GM13976 (cell line): ENCODE results near the gene WTAP.
"Not testable (repeated sequence)": the region's sequence is repeated elsewhere in the genome, so short reads cannot be mapped to it uniquely, and the experiment has no call there.

Experiments
- DNase-seq: peaks from one replicate; pipeline ENCODE4 v3.0.0; 2012; ENCODE audit warnings: low spot score
- in situ Hi-C: fragments of 300-500 bp; cut with MboI; formaldehyde crosslinking; loops from one replicate; pipeline ENCODE4 v1.12.0; 2022; ENCODE audit warnings: low sequenced_read_pairs, mixed read lengths, inconsistent platforms; ENCODE audit not compliant: unreplicated experiment
- TF ChIP-seq, protein P1 (sequence below): IDR thresholded peaks from 2 replicates; pipeline ENCODE4 v1.5.1; 2012; ENCODE audit warnings: borderline replicate concordance, mild to moderate bottlenecking; ENCODE audit not compliant: insufficient read depth; ENCODE audit errors: extremely low read depth, missing control alignments, control extremely low read depth

Gene WTAP

DNA sequence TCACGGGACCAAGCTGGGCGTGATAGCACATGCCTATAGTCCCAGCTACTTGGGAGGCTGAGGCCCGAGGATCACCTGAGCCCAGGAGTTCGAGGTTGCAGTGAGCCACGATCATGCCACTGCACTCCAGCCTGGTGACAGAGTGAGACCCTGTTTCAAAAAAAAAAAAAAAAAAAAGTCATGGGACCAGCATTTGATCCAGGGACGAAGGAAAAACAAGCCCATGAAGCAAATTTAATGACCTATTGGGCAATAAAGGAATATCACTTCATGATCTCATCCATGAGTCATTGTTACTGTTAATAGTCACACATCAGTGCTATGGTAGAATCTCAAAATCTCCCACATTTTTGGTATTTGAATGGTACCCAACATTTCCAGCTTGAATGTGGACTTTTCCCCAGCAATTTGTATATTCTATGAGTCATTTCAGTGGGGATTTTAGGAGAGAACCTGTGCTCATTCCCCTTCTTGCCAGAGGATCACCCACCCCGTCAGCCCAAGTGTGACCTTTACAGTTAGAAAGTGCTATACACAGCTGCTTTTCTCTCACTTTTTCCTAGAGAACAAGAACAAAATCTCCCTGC lies 25.8 kb upstream of the WTAP start:
- in situ Hi-C loops: no loop called here
- no peak for DNase-seq
- TF ChIP-seq, protein P1, sequence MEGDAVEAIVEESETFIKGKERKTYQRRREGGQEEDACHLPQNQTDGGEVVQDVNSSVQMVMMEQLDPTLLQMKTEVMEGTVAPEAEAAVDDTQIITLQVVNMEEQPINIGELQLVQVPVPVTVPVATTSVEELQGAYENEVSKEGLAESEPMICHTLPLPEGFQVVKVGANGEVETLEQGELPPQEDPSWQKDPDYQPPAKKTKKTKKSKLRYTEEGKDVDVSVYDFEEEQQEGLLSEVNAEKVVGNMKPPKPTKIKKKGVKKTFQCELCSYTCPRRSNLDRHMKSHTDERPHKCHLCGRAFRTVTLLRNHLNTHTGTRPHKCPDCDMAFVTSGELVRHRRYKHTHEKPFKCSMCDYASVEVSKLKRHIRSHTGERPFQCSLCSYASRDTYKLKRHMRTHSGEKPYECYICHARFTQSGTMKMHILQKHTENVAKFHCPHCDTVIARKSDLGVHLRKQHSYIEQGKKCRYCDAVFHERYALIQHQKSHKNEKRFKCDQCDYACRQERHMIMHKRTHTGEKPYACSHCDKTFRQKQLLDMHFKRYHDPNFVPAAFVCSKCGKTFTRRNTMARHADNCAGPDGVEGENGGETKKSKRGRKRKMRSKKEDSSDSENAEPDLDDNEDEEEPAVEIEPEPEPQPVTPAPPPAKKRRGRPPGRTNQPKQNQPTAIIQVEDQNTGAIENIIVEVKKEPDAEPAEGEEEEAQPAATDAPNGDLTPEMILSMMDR: no peak

DNA sequence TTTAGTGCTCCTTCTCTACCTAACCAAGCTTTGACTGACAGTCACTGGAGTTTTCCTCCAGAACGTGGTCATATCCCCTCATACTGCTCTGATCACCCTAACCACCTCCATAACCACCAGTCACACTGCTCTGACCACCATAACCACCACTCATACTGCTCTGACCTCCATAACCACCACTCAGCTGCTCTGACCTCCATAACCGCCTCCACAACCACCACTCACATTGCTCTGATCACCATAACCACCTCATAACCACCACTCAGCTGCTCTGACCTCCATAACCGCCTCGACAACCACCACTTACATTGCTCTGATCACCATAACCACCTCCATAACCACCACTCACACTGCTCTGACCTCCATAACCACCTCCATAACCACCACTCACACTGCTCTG lies 16.7 kb upstream of the WTAP start:
- DNase-seq, in situ Hi-C loops: not testable (repeated sequence)

DNA sequence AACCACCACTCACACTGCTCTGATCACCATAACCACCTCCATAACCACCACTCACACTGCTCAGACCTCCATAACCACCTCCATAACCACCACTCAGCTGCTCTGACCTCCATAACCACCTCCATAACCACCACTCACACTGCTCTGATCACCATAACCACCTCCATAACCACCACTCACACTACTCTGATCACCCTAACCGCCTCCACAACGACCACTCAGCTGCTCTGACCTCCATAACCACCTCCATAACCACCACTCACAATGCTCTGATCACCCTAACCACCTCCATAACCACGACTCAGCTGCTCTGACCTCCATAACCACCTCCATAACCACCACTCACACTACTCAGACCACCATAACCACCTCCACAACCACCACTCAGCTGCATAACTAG lies 14.9 kb upstream of the WTAP start:
- DNase-seq, in situ Hi-C loops: not testable (repeated sequence)

DNA sequence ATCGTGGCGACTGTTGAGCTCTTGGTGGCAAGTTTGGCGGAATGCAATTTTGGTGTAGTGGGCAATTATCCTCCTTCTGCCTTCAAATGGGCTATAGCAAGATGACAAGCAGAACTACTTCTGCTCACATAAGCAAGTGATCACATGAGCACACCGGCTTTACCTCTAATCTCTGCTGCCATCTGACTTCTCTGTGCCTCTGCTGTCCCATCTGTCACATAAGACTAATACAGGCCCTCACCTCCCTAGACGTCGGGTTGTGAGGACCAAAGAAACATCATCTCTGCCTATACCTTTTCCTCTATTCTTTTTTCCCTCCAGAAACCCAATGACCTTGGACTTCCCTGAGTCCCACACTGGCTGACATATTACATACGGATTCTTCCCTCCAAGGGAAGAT lies 13.3 kb upstream of the WTAP start:
- in situ Hi-C loops: no loop called here
- DNase-seq: no peak
- TF ChIP-seq, protein P1: no peak

DNA sequence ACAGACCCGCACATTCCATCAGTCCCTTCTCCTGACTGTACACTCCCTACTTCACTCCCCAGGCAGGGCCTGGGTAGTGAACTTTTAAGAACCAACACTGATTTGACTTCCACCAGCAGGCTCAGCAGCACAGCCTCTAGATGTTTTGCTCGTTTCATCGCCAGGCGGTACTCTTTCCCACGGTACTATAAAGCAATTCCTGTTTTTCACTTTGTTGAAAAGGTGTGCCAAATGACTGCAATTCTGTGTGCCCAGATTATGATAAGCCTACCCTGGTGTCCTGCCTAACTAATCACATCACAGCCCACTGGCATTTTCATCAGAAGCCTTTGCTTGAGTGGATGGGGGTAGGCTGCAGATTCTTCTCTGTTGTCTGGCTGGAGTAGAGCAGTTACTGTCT lies 12.9 kb upstream of the WTAP start:
- TF ChIP-seq, protein P1: no peak
- DNase-seq: no peak
- in situ Hi-C loops: no loop called here

DNA sequence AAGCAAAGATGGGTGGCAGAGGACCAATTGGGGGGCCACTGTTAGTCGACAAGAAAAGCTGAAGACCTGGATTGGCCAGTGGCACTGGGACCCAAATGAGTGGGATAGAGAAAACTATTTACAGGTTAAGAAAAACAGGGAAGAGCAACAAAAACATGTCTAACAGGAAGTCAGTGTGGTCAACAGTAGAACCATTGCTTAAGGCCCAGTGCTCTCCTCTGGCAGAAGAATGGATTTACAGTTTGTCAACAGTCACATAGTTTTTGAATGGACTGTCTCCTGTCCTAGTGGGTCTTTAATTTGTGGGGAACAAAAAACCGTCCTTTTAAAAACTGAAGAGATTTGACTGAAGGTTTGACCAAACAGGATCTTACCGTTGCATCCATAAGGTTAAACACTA lies 12.1 kb upstream of the WTAP start:
- in situ Hi-C loops: no loop called here
- no peak for DNase-seq
- TF ChIP-seq, protein P1: no peak

DNA sequence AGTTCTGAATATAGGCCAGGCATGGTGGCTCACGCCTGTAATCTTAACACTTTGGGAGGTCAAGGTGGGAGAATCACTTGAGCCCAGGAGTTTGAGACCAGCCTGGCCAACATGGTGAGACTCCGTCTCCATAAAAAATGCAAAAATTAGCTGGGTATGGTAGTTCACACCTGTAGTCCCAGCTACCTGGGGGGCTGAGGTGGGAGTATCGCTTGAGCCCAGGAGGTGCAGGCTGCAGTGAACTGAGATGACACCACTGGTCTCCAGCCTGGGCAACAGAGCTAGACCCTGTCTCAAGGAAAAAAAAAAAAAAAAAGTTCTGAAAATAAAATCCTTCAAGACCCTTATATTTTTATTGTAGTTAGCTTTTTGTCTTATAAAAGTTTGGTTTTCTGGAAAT lies 11.7 kb upstream of the WTAP start:
- no peak for DNase-seq
- in situ Hi-C loops: no loop called here
- TF ChIP-seq, protein P1: no peak

DNA sequence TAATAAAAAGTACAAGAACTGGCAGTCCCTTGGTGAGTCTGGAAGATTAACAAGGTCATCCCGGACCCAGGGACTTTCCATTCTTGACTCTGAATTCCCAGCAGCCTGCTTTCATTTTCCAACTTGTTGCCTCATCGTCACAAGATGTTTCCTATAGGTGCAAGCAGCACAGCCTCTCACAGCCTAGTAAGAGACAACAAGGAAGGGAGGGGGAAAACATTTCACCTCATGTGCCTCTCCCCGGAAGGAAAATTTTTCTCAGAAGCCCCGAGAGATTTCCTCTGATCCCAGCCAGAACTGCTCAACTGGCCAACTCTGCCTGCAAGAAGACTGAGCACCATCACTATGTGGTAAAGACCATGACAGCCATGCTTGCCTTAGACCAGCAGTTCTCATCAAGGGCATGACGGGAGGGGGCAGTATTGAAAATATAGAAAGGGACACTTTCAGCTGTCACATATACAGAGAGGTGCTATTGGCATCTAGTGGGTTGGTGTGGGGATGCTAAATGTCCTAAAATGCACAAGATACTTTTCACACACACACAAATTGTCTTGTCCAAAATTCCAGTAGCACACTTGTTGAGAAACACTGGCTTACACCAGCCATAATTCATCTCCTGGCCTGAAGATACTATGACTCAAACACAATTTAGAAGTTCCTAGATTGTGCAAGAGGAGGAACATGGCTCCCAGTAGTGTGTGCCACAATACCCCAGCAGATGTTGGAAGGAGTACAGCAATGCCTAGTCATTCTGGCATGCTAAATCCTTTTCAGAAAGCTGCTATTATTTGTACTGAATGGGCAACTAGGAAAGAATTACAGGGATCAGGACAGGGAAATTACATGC lies 10.8 kb upstream of the WTAP start:
- in situ Hi-C loops: no loop called here
- DNase-seq: no peak
- TF ChIP-seq, protein P1: no peak
